ENCODE measurements around the gene ZPLD1. TPM values are rescaled to one million over a fixed set of nuclear protein-coding genes. Genes with fewer than 3 reads are reported as not detected.

Gene ZPLD1
- total and polyA plus RNA-seq, 2 of the 4 experiments (the other 2 are of a cell fraction): under 0.01 to 0.03 TPM

- Histone ChIP-seq H2BK15ac (ENCODE audit: low read depth, low read length) (no peak overlapping the region), H3K23ac (ENCODE audit: low read depth, low read length) (no peak overlapping the region), H2AK5ac (ENCODE audit: low read depth, low read length) (no peak overlapping the region), H3K36me3 (ENCODE audit: control insufficient read depth, insufficient read depth, low read length) (no peaks in the 10 kb centered on the region), H4K5ac (ENCODE audit: low read depth, low read length) (no peak overlapping the region), H3K9me1 (ENCODE audit: insufficient read depth, low read length) (no peaks in the 10 kb centered on the region), H2BK20ac (ENCODE audit: low read depth, low read length) (no peak overlapping the region), H2BK120ac (ENCODE audit: low read depth, low read length) (no peak overlapping the region), H3K56ac (ENCODE audit: extremely low read depth, insufficient read depth, low read length) (no peak overlapping the region), H3K4me1 (ENCODE audit: control insufficient read depth, insufficient read depth, low read length) (no peaks in the 10 kb centered on the region), H3K27ac (ENCODE audit: insufficient read depth, low read length) (no peak overlapping the region), H3K9ac (ENCODE audit: low read depth, low read length) (no peak overlapping the region), H3K14ac (replicated peaks; ENCODE audit: low read depth, low read length) (no peak overlapping the region), H4K91ac (ENCODE audit: insufficient read depth, low read depth, low read length) (no peak overlapping the region), H3K4me3 (ENCODE audit: insufficient read depth, low read depth, low read length) (no peak overlapping the region), H3K18ac (ENCODE audit: low read depth, low read length) (no peak overlapping the region), H3K79me1 (ENCODE audit: low read depth in 1 of 2, low read length in 2 of 2) (no peaks in the 10 kb centered on the region), H3K27me3 (ENCODE audit: control insufficient read depth, insufficient read depth, low read length) (no peaks in the 10 kb centered on the region), H3K4me2 (ENCODE audit: low read depth, low read length) (no peak overlapping the region), H2AFZ (replicated peaks; ENCODE audit: low read length, poor library complexity) (no peak overlapping the region), H3K4ac (ENCODE audit: low read depth, low read length) (no peak overlapping the region), H2BK5ac (ENCODE audit: low read depth, low read length, poor library complexity, severe bottlenecking) (no peak overlapping the region), H4K20me1 (ENCODE audit: insufficient read depth, low read length) (no peaks in the 10 kb centered on the region), H2AK9ac (replicated peaks; ENCODE audit: low read depth, low read length, poor library complexity) (no peak overlapping the region), H4K8ac (ENCODE audit: low read depth in 2 of 2, low read length in 2 of 2) (no peak overlapping the region), H3K9me3 (ENCODE audit: control insufficient read depth, insufficient read depth, low read length) (no peaks in the 10 kb centered on the region)
- no TSS peak for BruUV-seq (replicated peaks)
- in situ Hi-C loops (cut with MboI; ENCODE audit: low sequenced_read_pairs) (no loop called here), intact Hi-C loops (cut with micrococcal nuclease) (no loop called here), dilution Hi-C loops (cut with HindIII; ENCODE audit: low sequenced_read_pairs, unreplicated experiment) (no loop called here)
- WGBS, 2 experiments (ENCODE audit: extremely low coverage in 2 of 2, insufficient read length in 1 of 2): no CpG with 5 or more reads among the region's 2 CpGs
- no peak for ATAC-seq (ENCODE audit: low read depth)
- TF ChIP-seq MXI1 (IDR thresholded peaks at IDR 0.05; ENCODE audit: borderline replicate concordance, low read depth, low read length) (no peak), FOS (IDR thresholded peaks at IDR 0.05; ENCODE audit: low read depth, low read length) (no peak), RAD21 (IDR thresholded peaks at IDR 0.05; ENCODE audit: low read length) (no peak), BHLHE40 (IDR thresholded peaks at IDR 0.05; ENCODE audit: low read depth, low read length) (no peak), RCOR1 (IDR thresholded peaks at IDR 0.05; ENCODE audit: insufficient replicate concordance, low read length) (no peak), CHD1 (IDR thresholded peaks at IDR 0.05; ENCODE audit: low read depth, low read length) (no peak), NFE2L2 (IDR thresholded peaks at IDR 0.05; ENCODE audit: low read depth, low read length) (no peak), SMC3 (IDR thresholded peaks at IDR 0.05; ENCODE audit: low read depth, low read length) (no peak), RFX5 (IDR thresholded peaks at IDR 0.05; ENCODE audit: low read depth, low read length) (no peak), CEBPB (IDR thresholded peaks at IDR 0.05; ENCODE audit: low read depth, low read length) (no peak), CTCF (conservative IDR thresholded peaks at IDR 0.05; ENCODE audit: low read depth, low read length) (no peak)
- TF ChIP-seq, protein P1, sequence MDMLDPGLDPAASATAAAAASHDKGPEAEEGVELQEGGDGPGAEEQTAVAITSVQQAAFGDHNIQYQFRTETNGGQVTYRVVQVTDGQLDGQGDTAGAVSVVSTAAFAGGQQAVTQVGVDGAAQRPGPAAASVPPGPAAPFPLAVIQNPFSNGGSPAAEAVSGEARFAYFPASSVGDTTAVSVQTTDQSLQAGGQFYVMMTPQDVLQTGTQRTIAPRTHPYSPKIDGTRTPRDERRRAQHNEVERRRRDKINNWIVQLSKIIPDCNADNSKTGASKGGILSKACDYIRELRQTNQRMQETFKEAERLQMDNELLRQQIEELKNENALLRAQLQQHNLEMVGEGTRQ (IDR thresholded peaks at IDR 0.05; ENCODE audit: low read depth, low read length): no peak
- DNase-seq: no peak
- POLR2A ChIA-PET (ENCODE audit: unreplicated experiment): no interaction called here
- CTCF ChIA-PET: no interaction called here
Measured at GRCh38 chr3:102457644-102458043, 22.8 kb downstream of the ZPLD1 start.
